Activated T-helper 2 cell treated with anti-CD3 and anti-CD28 coated beads, Interferon-gamma antibody, Interleukin-2, Interleukin-4, amounts not matched to agents 10 μg/mL and 5 μg/mL and 100 μg/mL, durations not matched to agents 14 hours and 24 hours and 36 hours (primary cell): ENCODE results near the gene ROBO2. TPM values are rescaled to one million over a fixed set of nuclear protein-coding genes. Genes with fewer than 3 reads are reported as not detected.

Experiments used
- DNase-seq: peaks from one replicate; pipeline ENCODE4 v3.0.0; 2021; ENCODE audit warnings: low spot score
- H3K27ac Mint-ChIP-seq: one replicate; pipeline ENCODE4 v1.8.0; 2021; ENCODE audit warnings: mixed read lengths
- H3K27me3 Mint-ChIP-seq: one replicate; pipeline ENCODE4 v1.8.0; 2021; ENCODE audit warnings: low read depth, mixed read lengths
- H3K36me3 Mint-ChIP-seq: one replicate; pipeline ENCODE4 v1.8.0; 2021; ENCODE audit warnings: low read depth, mixed read lengths
- H3K4me1 Mint-ChIP-seq: one replicate; pipeline ENCODE4 v1.8.0; 2021; ENCODE audit warnings: low read depth, mixed read lengths
- H3K4me3 Mint-ChIP-seq: one replicate; pipeline ENCODE4 v1.8.0; 2021; ENCODE audit warnings: low read depth, mild to moderate bottlenecking, moderate library complexity, mixed read lengths
- H3K9me3 Mint-ChIP-seq: one replicate; pipeline ENCODE4 v1.8.0; 2021; ENCODE audit warnings: mixed read lengths
- intact Hi-C: fragments of 100-400 bp; cut with micrococcal nuclease; formaldehyde crosslinking; loops from one replicate; pipeline ENCODE4 v1.15.1; 2023
- total RNA-seq: library from RNA; stranded (reverse); gene quantifications from 2 replicates; pipeline ENCODE4 v1.2.3, GENCODE V29; 2022

ROBO2 gene
- total RNA-seq, 1 donor from 2014 or later = not detected

DNA sequence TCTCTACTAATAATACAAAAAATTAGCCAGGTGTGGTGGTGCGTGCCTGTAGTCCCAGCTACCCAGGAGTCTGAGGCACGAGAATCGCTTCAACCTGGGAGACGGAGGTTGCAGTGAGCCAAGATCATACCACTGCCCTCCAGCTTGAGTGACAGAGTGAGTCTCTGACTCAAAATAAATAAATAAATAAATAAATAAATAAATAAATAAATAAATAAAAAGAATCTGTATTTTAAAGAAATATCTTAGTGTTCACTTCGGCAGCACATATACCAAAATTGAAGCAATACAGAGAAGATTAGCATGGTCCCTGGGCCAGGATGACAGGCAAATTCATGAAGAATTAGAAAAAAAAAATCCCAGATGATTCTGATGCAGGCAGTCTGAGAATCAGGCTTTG is 51.9 kb downstream of the ROBO2 start:
- H3K27ac Mint-ChIP-seq = no peak overlapping the region
- H3K27me3 Mint-ChIP-seq = no peaks in the 10 kb centered on the region
- no peak overlapping the region for H3K4me3 Mint-ChIP-seq
- no peak for DNase-seq
- H3K4me1 Mint-ChIP-seq = no peaks in the 10 kb centered on the region
- H3K36me3 Mint-ChIP-seq = no peaks in the 10 kb centered on the region
- peaks cover 19% of the 10 kb centered on the region for H3K9me3 Mint-ChIP-seq
- intact Hi-C loops = no loop called here

DNA sequence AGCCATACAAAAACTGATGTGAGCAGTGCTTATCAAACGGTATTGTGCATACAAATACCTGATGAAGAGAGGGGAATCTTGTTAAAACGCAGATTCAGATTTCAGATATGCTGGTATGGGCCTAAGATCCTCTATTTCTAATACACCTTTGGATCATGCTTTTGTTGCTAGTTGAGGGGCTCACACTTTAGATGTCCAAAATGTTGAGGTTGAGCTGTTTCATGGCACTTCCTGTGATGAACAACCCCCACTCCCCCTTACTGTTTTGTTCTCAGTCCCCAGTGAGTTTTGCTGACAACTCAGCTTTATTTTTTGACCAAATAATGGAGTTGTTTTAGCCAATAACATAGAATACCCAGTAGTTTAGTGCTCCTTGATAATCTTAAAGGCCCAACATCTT is 53.2 kb downstream of the ROBO2 start:
- Mint-ChIP-seq H3K27me3 (no peaks in the 10 kb centered on the region), H3K27ac (no peak overlapping the region), H3K36me3 (no peaks in the 10 kb centered on the region), H3K4me1 (no peaks in the 10 kb centered on the region), H3K4me3 (no peak overlapping the region), H3K9me3 (peaks cover 31% of the 10 kb centered on the region)
- intact Hi-C loops = no loop called here
- DNase-seq = no peak

DNA sequence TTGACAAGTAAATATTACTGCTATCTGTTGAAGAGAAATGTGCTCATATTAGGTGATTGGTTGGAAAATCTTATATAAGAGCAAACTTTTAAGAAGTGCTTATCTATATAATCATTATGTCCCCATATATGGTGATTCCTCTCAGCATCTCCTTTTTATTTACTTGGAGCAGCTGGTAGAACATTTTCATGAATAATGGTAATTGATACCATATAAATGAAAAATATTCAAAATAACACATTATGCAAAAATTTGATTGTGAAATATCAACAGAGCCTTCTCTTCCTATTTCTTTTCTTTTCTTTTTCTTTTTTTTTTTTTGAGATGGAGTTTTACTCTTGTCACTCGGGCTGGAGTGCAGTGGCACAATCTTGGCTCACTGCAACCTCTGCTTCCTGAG is 56.2 kb downstream of the ROBO2 start:
- DNase-seq = no peak
- intact Hi-C loops = no loop called here
- H3K4me1 Mint-ChIP-seq = no peaks in the 10 kb centered on the region
- no peaks in the 10 kb centered on the region for H3K36me3 Mint-ChIP-seq
- no peaks in the 10 kb centered on the region for H3K27me3 Mint-ChIP-seq
- no peak overlapping the region for H3K27ac Mint-ChIP-seq
- peaks cover 29% of the 10 kb centered on the region for H3K9me3 Mint-ChIP-seq
- no peak overlapping the region for H3K4me3 Mint-ChIP-seq

- H3K27me3 Mint-ChIP-seq = no peaks in the 10 kb centered on the region
- H3K9me3 Mint-ChIP-seq = peaks cover 38% of the 10 kb centered on the region
- intact Hi-C loops = no loop called here
- DNase-seq = no peak
- H3K4me1 Mint-ChIP-seq = no peaks in the 10 kb centered on the region
- H3K27ac Mint-ChIP-seq = no peak overlapping the region
- no peaks in the 10 kb centered on the region for H3K36me3 Mint-ChIP-seq
- H3K4me3 Mint-ChIP-seq = no peak overlapping the region
Observed at GRCh38 chr3:77096966-77097890, 57.3 kb downstream of the ROBO2 start.

DNA sequence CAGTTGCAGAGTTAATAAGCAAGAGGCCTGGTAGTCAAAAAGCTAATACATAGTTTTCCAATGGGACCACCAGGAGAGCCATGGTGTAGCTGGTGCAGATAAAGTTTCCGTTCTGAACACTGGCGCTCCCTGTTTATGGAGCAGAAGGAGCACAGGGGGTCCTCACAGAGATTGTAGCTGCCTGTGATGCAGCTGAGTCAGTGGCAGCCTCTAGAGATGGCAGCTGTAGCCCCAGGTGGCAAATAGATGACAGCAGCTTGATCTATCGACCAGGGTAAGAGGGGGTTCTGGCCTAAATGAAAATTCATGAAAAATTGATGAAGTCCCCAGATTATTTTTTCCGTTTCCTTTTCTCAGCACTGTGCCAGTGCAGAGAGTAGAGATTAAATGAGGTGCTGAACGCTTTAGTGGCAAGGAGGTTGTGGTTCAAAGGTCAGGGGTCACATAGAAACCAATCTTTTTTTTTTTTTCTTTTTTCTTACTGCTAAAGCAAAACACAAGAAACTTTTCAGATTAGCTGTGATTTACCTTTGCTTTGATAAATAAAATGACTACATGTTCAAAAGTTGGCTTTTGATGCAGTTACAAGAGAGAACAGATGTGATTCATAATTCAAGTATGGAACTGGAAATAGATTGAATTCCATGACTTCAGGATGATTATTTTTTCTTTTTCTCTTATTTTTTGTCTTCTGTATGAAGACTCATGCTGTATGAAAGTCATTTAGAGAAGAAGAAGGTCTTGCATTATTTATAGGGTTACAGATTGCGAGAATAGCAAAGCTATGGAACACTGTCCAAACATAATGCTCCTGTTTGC is 63.3 kb downstream of the ROBO2 start:
- H3K27ac Mint-ChIP-seq = no peak overlapping the region
- no peak for DNase-seq
- H3K4me3 Mint-ChIP-seq = no peak overlapping the region
- H3K36me3 Mint-ChIP-seq = no peaks in the 10 kb centered on the region
- H3K4me1 Mint-ChIP-seq = no peaks in the 10 kb centered on the region
- intact Hi-C loops = no loop called here
- H3K27me3 Mint-ChIP-seq = no peaks in the 10 kb centered on the region
- H3K9me3 Mint-ChIP-seq = peaks cover 21% of the 10 kb centered on the region

DNA sequence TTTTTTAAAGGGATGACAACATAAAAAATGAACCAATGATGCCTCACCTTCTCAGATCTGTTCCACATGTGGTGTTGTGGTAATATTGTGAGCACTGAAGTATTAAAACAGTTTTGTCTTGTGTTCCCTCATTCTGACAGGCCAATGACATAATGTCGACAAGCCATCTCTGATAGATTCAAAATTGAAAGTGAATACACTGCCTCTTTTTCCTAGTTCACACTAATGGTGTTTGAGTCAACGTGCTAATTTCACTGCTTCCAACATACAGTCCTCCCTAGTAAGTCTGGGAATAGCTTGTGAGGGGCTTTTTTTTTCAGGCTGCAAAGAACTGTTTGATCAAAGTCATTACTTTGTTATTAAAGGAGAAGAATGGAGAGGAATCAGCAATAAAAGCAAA is 82.8 kb downstream of the ROBO2 start:
- Mint-ChIP-seq H3K9me3 (peaks cover 23% of the 10 kb centered on the region), H3K36me3 (no peaks in the 10 kb centered on the region), H3K27me3 (no peaks in the 10 kb centered on the region), H3K27ac (no peak overlapping the region), H3K4me3 (no peak overlapping the region), H3K4me1 (no peaks in the 10 kb centered on the region)
- intact Hi-C loops = no loop called here
- DNase-seq = no peak

GRCh38 chr3:77125966-77126365 is 86.1 kb downstream of the ROBO2 start:
- no peak overlapping the region for H3K27ac Mint-ChIP-seq
- no peaks in the 10 kb centered on the region for H3K4me1 Mint-ChIP-seq
- DNase-seq = no peak
- peaks cover 14% of the 10 kb centered on the region for H3K9me3 Mint-ChIP-seq
- no peak overlapping the region for H3K4me3 Mint-ChIP-seq
- intact Hi-C loops = no loop called here
- no peaks in the 10 kb centered on the region for H3K27me3 Mint-ChIP-seq
- no peaks in the 10 kb centered on the region for H3K36me3 Mint-ChIP-seq

- Mint-ChIP-seq H3K9me3 (peaks cover 23% of the 10 kb centered on the region), H3K27me3 (no peaks in the 10 kb centered on the region), H3K27ac (no peak overlapping the region), H3K4me3 (no peak overlapping the region), H3K4me1 (no peaks in the 10 kb centered on the region), H3K36me3 (no peaks in the 10 kb centered on the region)
- intact Hi-C loops = no loop called here
- no peak for DNase-seq
Observed at GRCh38 chr3:77134769-77135168, 94.9 kb downstream of the ROBO2 start.

DNA sequence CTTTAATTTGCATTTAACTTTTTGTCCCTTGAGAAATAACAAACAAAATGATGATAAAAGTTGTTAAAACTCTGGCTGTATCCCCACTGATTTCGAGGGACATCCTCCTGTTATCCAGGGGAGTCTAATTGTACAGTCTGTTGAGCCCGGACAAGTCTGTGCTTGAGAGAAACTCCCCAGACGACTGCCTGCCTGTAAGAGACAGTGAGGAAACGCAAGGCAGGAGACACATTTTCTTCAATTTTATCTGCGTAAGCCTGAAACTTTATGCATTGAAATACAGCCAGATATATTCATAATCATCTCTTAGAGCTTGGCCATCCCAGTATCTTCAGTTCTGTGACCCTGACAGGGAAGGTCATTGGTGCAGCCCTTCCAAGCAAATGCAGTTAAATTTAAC is 97.7 kb downstream of the ROBO2 start:
- Mint-ChIP-seq H3K4me3 (no peak overlapping the region), H3K27ac (no peak overlapping the region)

DNA sequence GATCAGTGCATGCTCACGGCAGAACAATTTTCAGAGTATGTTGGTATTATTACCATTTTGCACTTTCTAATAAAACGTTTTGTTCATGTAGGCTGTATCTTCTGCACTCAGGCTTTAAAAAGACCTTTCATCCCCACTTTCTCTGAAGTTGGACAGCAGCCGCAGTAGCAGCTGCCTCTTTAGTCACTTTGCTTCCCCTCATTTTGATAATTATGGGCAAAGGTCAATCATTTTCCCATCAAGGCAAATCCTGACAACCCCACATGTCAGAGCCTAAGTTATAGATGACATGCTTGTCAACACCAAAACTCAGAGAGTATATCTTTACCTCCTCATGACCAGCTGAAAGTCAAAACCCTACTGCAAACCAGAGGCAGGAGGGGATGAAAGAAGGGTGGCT is 99.7 kb downstream of the ROBO2 start:
- H3K27me3 Mint-ChIP-seq = no peaks in the 10 kb centered on the region
- H3K4me1 Mint-ChIP-seq = no peaks in the 10 kb centered on the region
- H3K9me3 Mint-ChIP-seq = peaks cover 26% of the 10 kb centered on the region
- no peaks in the 10 kb centered on the region for H3K36me3 Mint-ChIP-seq
- H3K27ac Mint-ChIP-seq = no peak overlapping the region
- intact Hi-C loops = no loop called here
- H3K4me3 Mint-ChIP-seq = no peak overlapping the region
- no peak for DNase-seq

More for the DNA sequence above, 97.7 kb downstream of the ROBO2 start:
- H3K4me1 Mint-ChIP-seq = no peaks in the 10 kb centered on the region
- DNase-seq = no peak
- no peaks in the 10 kb centered on the region for H3K36me3 Mint-ChIP-seq
- H3K27me3 Mint-ChIP-seq = no peaks in the 10 kb centered on the region
- intact Hi-C loops = no loop called here
- H3K9me3 Mint-ChIP-seq = peaks cover 23% of the 10 kb centered on the region

DNA sequence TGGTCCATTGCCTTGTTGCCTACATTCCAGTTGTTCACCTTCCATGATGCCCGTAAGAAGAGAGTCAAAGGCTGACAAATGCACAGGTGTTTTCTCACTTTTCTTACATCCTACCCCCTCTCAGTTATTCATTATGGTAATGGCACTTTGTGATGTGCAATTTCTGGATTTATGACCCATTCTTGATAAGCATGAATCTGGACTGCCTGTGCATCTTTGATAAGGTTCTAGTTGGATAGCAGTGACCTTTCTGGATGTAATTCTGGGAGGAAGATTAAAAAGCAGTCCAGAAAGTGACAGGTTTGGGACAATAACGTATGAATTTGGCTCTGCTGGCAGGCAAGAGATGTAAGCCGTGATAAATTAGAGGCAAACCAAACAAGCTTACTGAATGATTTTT is 101.5 kb downstream of the ROBO2 start:
- intact Hi-C loops = no loop called here
- no peak for DNase-seq
- Mint-ChIP-seq H3K4me3 (no peak overlapping the region), H3K27me3 (no peaks in the 10 kb centered on the region), H3K27ac (no peak overlapping the region), H3K9me3 (peaks cover 22% of the 10 kb centered on the region), H3K4me1 (no peaks in the 10 kb centered on the region), H3K36me3 (no peaks in the 10 kb centered on the region)

- H3K27me3 Mint-ChIP-seq = no peaks in the 10 kb centered on the region
- DNase-seq = no peak
- H3K36me3 Mint-ChIP-seq = no peaks in the 10 kb centered on the region
- H3K9me3 Mint-ChIP-seq = peaks cover 22% of the 10 kb centered on the region
- no peak overlapping the region for H3K27ac Mint-ChIP-seq
- H3K4me3 Mint-ChIP-seq = no peak overlapping the region
- no peaks in the 10 kb centered on the region for H3K4me1 Mint-ChIP-seq
- intact Hi-C loops = no loop called here
Observed at GRCh38 chr3:77142578-77142977, 102.7 kb downstream of the ROBO2 start.

- peaks cover 24% of the 10 kb centered on the region for H3K9me3 Mint-ChIP-seq
Observed at GRCh38 chr3:77146004-77146403, 106.1 kb downstream of the ROBO2 start.

More at GRCh38 chr3:77146004-77146403, 106.1 kb downstream of the ROBO2 start:
- H3K27ac Mint-ChIP-seq = no peak overlapping the region
- no peaks in the 10 kb centered on the region for H3K27me3 Mint-ChIP-seq
- H3K4me1 Mint-ChIP-seq = no peaks in the 10 kb centered on the region
- no peak for DNase-seq
- intact Hi-C loops = no loop called here
- no peaks in the 10 kb centered on the region for H3K36me3 Mint-ChIP-seq
- H3K4me3 Mint-ChIP-seq = no peak overlapping the region
